CD4-positive, alpha-beta T cell (primary cell): ENCODE results near the gene SMIM35. TPM values are rescaled to one million over a fixed set of nuclear protein-coding genes. Genes with fewer than 3 reads are reported as not detected.

Experiments
- ATAC-seq: fragments of 200-7000 bp; cut with Tn5 transposase; one replicate; pipeline ENCODE4 v1.10.0; 2022; ENCODE audit warnings: mild to moderate bottlenecking; ENCODE audit not compliant: poor library complexity
- CTCF ChIA-PET: fragments of 350-600 bp; sonication (Branson Sonifier 250); formaldehyde crosslinking; loops from one replicate; lab custom pipeline; 2021; ENCODE audit warnings: antibody characterized with exemption, inconsistent platforms; lab: Charles Lee
- POLR2A ChIA-PET: fragments of 350-600 bp; sonication (Branson Sonifier 250); formaldehyde crosslinking; loops from one replicate; lab custom pipeline; 2021; ENCODE audit warnings: antibody characterized with exemption, inconsistent platforms; lab: Charles Lee
- DNase-seq, 14 experiments: peaks; one replicate each; pipeline ENCODE4 v3.0.0-alpha.2; 2013 to 2020; ENCODE audit warnings: mixed read lengths in 2 of 14
- H3K27ac ChIP-seq, 2 donors: one replicate each; pipeline versions ENCODE4 v1.5.1 to v1.7.0; 2013; ENCODE audit warnings: low read length in 2 of 2, low read depth in 1 of 2, mild to moderate bottlenecking in 1 of 2
- H3K27me3 ChIP-seq, 2 experiments: 1 replicate in 1 of 2; 2 replicates in 1 of 2; pipeline versions ENCODE4 v1.6.1 to v1.7.0; 2013; ENCODE audit warnings: low read length in 2 of 2, control low read depth in 1 of 2, mild to moderate bottlenecking in 1 of 2, moderate library complexity in 1 of 2; ENCODE audit not compliant: insufficient read depth in 2 of 2, control insufficient read depth in 1 of 2
- H3K36me3 ChIP-seq: one replicate; pipeline ENCODE4 v1.6.1; 2013; ENCODE audit warnings: low read length, control low read depth; ENCODE audit not compliant: insufficient read depth
- H3K4me1 ChIP-seq: one replicate; pipeline ENCODE4 v1.6.1; 2013; ENCODE audit warnings: low read length, control low read depth; ENCODE audit not compliant: insufficient read depth
- H3K4me3 ChIP-seq: one replicate; pipeline ENCODE4 v1.5.1; 2013; ENCODE audit warnings: mild to moderate bottlenecking, low read length, moderate library complexity
- H3K9me3 ChIP-seq, 2 experiments: 1 replicate in 1 of 2; 2 replicates in 1 of 2; pipeline versions ENCODE4 v1.6.1 to v1.7.0; 2013; ENCODE audit warnings: low read length in 2 of 2, mild to moderate bottlenecking in 2 of 2, control low read depth in 1 of 2, moderate library complexity in 1 of 2; ENCODE audit not compliant: control insufficient read depth in 1 of 2, insufficient read depth in 1 of 2
- H3K27ac Mint-ChIP-seq: one replicate; pipeline ENCODE4 v1.8.0; 2020; ENCODE audit warnings: mixed read lengths
- H3K27me3 Mint-ChIP-seq: one replicate; pipeline ENCODE4 v1.8.0; 2021; ENCODE audit warnings: mixed read lengths
- H3K36me3 Mint-ChIP-seq: one replicate; pipeline ENCODE4 v1.8.0; 2021; ENCODE audit warnings: low read depth, mixed read lengths
- H3K4me1 Mint-ChIP-seq: one replicate; pipeline ENCODE4 v1.8.0; 2021; ENCODE audit warnings: low read depth, mixed read lengths
- H3K4me3 Mint-ChIP-seq: one replicate; pipeline ENCODE4 v1.8.0; 2020; ENCODE audit warnings: mild to moderate bottlenecking, mixed read lengths
- H3K9me3 Mint-ChIP-seq: one replicate; pipeline ENCODE4 v1.8.0; 2020; ENCODE audit warnings: mixed read lengths
- intact Hi-C, 2 experiments: fragments of 100-400 bp; cut with DNase I in 1 of 2; cut with micrococcal nuclease in 1 of 2; formaldehyde crosslinking; loops; one replicate each; pipeline versions ENCODE4 v1.15.1 to v1.9.0; 2023 to 2025; cut with DNase I, micrococcal nuclease
- total RNA-seq, 174 experiments: library from RNA in 2 of 174; stranded (reverse) in 2 of 174; gene quantifications; one replicate each; pipeline ENCODE4 v1.2.3 and lab custom pipeline; 2021 to 2026
- TF ChIP-seq, protein P1 (sequence below): fragments of 200-600 bp; IDR thresholded peaks from one replicate; pipeline ENCODE4 v1.8.0; 2022; ENCODE audit warnings: antibody characterized with exemption, mild to moderate bottlenecking

Gene SMIM35
- total RNA-seq, 2 experiments from 2014 or later, result 0.06 to 0.08 TPM

DNA sequence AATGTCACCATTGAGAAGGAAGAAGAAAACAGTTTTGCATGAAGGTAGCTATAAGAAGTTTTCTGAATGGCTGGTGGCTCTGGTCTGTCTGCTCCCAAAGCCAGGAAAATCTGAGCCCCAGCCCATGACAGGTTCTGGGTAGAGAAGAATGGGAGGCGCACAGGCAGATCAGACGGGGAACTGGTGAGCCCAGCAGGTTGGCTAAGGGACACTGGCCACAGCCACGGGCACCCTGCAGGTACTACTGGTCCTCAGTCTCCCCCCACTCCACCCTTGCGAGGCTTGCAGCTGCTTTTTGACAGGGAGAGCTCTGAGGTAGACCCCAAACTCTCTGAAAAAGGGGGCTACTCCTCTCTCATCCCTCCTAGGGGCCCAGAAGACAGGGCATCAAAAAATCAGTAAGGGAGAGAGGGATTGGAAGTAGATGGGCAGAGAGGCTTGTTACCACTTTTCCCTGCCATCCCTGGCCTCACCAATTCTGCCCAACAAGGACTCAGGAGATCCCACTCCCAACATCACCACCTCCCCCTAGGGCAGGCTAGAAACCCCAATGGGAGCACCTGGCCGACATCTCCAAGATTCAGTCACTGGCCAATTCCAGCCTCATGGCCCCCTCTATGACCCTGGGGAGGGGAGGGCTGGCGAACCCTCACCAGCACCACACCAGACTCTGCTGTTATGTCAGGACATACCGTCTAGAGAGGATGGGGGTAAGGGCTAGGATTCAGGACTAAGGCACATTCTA lies 48.5 kb upstream of the SMIM35 start:
- Histone ChIP-seq H3K27ac (no peak overlapping the region), H3K36me3 (no peaks in the 10 kb centered on the region), H3K4me3 (no peak overlapping the region), H3K4me1 (no peaks in the 10 kb centered on the region), H3K9me3 (no peaks in the 10 kb centered on the region), H3K27me3 (peaks cover 5 to 8% of the 10 kb centered on the region in 2 experiments)
- Mint-ChIP-seq H3K27ac (no peak overlapping the region), H3K4me3 (no peak overlapping the region), H3K36me3 (no peaks in the 10 kb centered on the region), H3K4me1 (no peaks in the 10 kb centered on the region), H3K27me3 (peaks cover 32% of the 10 kb centered on the region), H3K9me3 (no peaks in the 10 kb centered on the region)
- TF ChIP-seq, protein P1, sequence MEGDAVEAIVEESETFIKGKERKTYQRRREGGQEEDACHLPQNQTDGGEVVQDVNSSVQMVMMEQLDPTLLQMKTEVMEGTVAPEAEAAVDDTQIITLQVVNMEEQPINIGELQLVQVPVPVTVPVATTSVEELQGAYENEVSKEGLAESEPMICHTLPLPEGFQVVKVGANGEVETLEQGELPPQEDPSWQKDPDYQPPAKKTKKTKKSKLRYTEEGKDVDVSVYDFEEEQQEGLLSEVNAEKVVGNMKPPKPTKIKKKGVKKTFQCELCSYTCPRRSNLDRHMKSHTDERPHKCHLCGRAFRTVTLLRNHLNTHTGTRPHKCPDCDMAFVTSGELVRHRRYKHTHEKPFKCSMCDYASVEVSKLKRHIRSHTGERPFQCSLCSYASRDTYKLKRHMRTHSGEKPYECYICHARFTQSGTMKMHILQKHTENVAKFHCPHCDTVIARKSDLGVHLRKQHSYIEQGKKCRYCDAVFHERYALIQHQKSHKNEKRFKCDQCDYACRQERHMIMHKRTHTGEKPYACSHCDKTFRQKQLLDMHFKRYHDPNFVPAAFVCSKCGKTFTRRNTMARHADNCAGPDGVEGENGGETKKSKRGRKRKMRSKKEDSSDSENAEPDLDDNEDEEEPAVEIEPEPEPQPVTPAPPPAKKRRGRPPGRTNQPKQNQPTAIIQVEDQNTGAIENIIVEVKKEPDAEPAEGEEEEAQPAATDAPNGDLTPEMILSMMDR, result no peak
- POLR2A ChIA-PET, result interaction anchor here (1.0 kb wide), 1 partner anchor 8 kb away, joined by 4 read pairs; no protein-coding TSS in a partner anchor
- CTCF ChIA-PET, result no interaction called here
- ATAC-seq, result no peak
- intact Hi-C loops, result no loop called here
- DNase-seq, result no peak

DNA sequence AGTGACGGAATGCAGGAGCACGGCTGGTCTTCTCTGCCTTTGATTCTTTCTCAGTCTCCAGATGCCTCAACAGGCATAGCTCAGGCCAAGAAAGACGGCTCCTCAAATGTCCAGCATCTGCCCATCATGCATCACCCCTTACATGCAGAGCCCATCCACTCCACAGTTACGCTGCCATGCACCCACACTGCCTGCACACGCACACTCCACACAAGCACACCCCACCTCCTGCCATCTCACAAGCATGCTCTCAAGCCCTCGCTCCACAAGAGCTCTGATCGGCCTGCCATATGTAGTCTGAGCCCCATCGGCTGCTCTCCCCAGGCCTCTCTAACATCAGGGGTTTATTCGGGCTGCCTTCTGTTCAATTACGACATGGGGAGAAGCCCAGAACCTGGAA lies 47.1 kb upstream of the SMIM35 start:
- intact Hi-C loops, result no loop called here
- Mint-ChIP-seq H3K27me3 (peaks cover 30% of the 10 kb centered on the region), H3K9me3 (no peaks in the 10 kb centered on the region), H3K36me3 (no peaks in the 10 kb centered on the region), H3K4me3 (no peak overlapping the region), H3K4me1 (no peaks in the 10 kb centered on the region), H3K27ac (no peak overlapping the region)
- Histone ChIP-seq H3K36me3 (no peaks in the 10 kb centered on the region), H3K4me3 (no peak overlapping the region), H3K4me1 (no peaks in the 10 kb centered on the region), H3K9me3 (no peaks in the 10 kb centered on the region), H3K27ac (no peak overlapping the region), H3K27me3 (peaks cover 5 to 8% of the 10 kb centered on the region in 2 experiments)
- ATAC-seq (no peak), DNase-seq (no peak)
- CTCF ChIA-PET, result no interaction called here
- TF ChIP-seq, protein P1, result no peak
- POLR2A ChIA-PET, result no interaction called here

DNA sequence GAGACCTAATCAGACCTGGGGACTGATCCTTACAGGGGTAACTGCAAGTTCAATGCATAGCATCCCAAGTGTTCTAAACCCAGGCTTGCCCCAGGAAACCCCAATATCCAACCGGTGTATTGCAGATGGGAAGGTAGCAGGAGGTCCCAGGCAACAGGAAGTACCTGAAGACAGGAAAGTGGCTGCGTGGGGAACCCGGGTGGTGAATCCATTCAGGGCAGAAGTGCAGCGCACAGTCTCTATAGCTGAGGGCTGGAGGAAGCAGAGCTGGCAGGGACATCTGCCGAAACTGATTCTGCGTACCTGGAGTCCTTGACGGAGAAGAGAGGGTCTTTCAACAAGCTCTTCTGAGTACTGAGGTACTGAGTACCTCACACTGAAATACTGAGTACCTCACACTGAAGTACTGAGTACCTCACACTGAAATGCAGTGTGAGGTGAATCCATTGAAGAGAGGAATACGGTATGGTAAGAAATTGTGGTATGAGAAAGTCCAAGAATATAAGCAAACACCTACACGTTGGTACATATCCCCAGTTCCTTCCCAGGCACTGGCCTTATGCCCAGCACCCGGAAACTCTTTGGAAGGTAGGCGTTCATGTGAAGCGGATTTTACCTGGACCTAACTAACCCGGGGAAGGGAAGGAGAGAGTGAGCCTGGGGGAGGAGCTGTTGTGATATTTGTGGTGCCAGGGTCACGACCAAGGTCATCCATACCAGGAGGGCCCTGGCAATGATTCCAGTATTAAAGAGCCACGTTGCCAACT lies 45.8 kb upstream of the SMIM35 start:
- H3K27me3 Mint-ChIP-seq, result peaks cover 25% of the 10 kb centered on the region
- no peaks in the 10 kb centered on the region for H3K4me1 ChIP-seq
- H3K4me3 ChIP-seq, result no peak overlapping the region
- H3K27me3 ChIP-seq, result peaks cover 5 to 8% of the 10 kb centered on the region in 2 experiments
- no peaks in the 10 kb centered on the region for H3K36me3 Mint-ChIP-seq
- no peaks in the 10 kb centered on the region for H3K4me1 Mint-ChIP-seq
- no peaks in the 10 kb centered on the region for H3K9me3 ChIP-seq
- ATAC-seq (no peak), DNase-seq (no peak)
- ChIA-PET CTCF (no interaction called here), POLR2A (no interaction called here)
- no peaks in the 10 kb centered on the region for H3K9me3 Mint-ChIP-seq
- TF ChIP-seq, protein P1, result no peak
- no peak overlapping the region for H3K4me3 Mint-ChIP-seq
- intact Hi-C loops, result no loop called here
- H3K36me3 ChIP-seq, result no peaks in the 10 kb centered on the region
- no peak overlapping the region for H3K27ac ChIP-seq
- H3K27ac Mint-ChIP-seq, result no peak overlapping the region
